Ectodermal cell (in vitro differentiated cells): ENCODE data around the gene RRP12.
"Not testable (repeated sequence)": the region's sequence is repeated elsewhere in the genome, so short reads cannot be mapped to it uniquely, and the experiment has no call there.

ENCODE experiments used
- H3K27ac ChIP-seq: 2 replicates; pipeline ENCODE4 v1.7.0; 2013; ENCODE audit warnings: mild to moderate bottlenecking, low read depth, low read length; ENCODE audit not compliant: insufficient read depth, poor library complexity, severe bottlenecking
- H3K27me3 ChIP-seq: 2 replicates; pipeline ENCODE4 v1.7.0; 2013; ENCODE audit warnings: mild to moderate bottlenecking, low read length; ENCODE audit not compliant: insufficient read depth, control insufficient read depth, poor library complexity, severe bottlenecking
- H3K36me3 ChIP-seq: one replicate; pipeline ENCODE4 v1.7.0; 2013; ENCODE audit warnings: low read length; ENCODE audit not compliant: control insufficient read depth, insufficient read depth
- H3K4me1 ChIP-seq: one replicate; pipeline ENCODE4 v1.7.0; 2013; ENCODE audit warnings: low read length; ENCODE audit not compliant: control insufficient read depth, insufficient read depth
- H3K4me3 ChIP-seq: 2 replicates; pipeline ENCODE4 v1.7.0; 2013; ENCODE audit warnings: low read depth, low read length, control low read depth; ENCODE audit not compliant: insufficient read depth
- H3K9me3 ChIP-seq: 2 replicates; pipeline ENCODE4 v1.7.0; 2013; ENCODE audit warnings: mild to moderate bottlenecking, low read length, moderate library complexity; ENCODE audit not compliant: control insufficient read depth
- WGBS, 2 experiments: methylation state at CpG; one replicate each; pipeline ENCODE4 v1.1.7; 2013; ENCODE audit warnings: missing lambda C conversion rate in 2 of 2; 5-methylcytosine and 5-hydroxymethylcytosine counted together

The RRP12 gene

GRCh38 chr10:97358349-97358748, 42.8 kb downstream of the RRP12 start:
- WGBS, 2 experiments = 91 to 98% methylated on average over 4 of the region's 4 CpGs
- no peaks in the 10 kb centered on the region for H3K27me3 ChIP-seq
- H3K9me3 ChIP-seq = no peaks in the 10 kb centered on the region
- H3K36me3 ChIP-seq = peaks cover 5% of the 10 kb centered on the region
- no peak overlapping the region for H3K4me3 ChIP-seq
- H3K4me1 ChIP-seq = no peaks in the 10 kb centered on the region
- no peak overlapping the region for H3K27ac ChIP-seq

- H3K9me3 ChIP-seq = no peaks in the 10 kb centered on the region
- no peaks in the 10 kb centered on the region for H3K4me1 ChIP-seq
- no peak overlapping the region for H3K27ac ChIP-seq
- H3K36me3 ChIP-seq = peaks cover 5% of the 10 kb centered on the region
- WGBS, 2 experiments = 78 to 82% methylated on average over 7 of the region's 7 CpGs
- no peak overlapping the region for H3K4me3 ChIP-seq
- no peaks in the 10 kb centered on the region for H3K27me3 ChIP-seq
Measured at GRCh38 chr10:97356918-97357317, 44.2 kb downstream of the RRP12 start.

GRCh38 chr10:97356318-97356914, 44.7 kb downstream of the RRP12 start:
- Histone ChIP-seq H3K36me3 (peaks cover 5% of the 10 kb centered on the region), H3K4me1 (no peaks in the 10 kb centered on the region), H3K4me3 (no peak overlapping the region), H3K9me3 (no peaks in the 10 kb centered on the region), H3K27me3 (no peaks in the 10 kb centered on the region), H3K27ac (no peak overlapping the region)
- WGBS, 2 experiments = 91% methylated on average over 6 of the region's 6 CpGs

GRCh38 chr10:97355571-97355975, 45.6 kb downstream of the RRP12 start:
- H3K27ac ChIP-seq = no peak overlapping the region
- H3K36me3 ChIP-seq = peaks cover 5% of the 10 kb centered on the region
- H3K4me3 ChIP-seq = no peak overlapping the region
- no peaks in the 10 kb centered on the region for H3K9me3 ChIP-seq
- no peaks in the 10 kb centered on the region for H3K27me3 ChIP-seq
- H3K4me1 ChIP-seq = no peaks in the 10 kb centered on the region
- 81 to 86% methylated on average over 5 of the region's 5 CpGs for WGBS, 2 experiments

GRCh38 chr10:97353945-97354344, 47.2 kb downstream of the RRP12 start:
- Histone ChIP-seq H3K27ac (no peak overlapping the region), H3K36me3 (peaks cover 3% of the 10 kb centered on the region), H3K4me1 (no peaks in the 10 kb centered on the region), H3K9me3 (no peaks in the 10 kb centered on the region), H3K4me3 (no peak overlapping the region), H3K27me3 (no peaks in the 10 kb centered on the region)
- 97 to 98% methylated on average over 4 of the region's 4 CpGs for WGBS, 2 experiments

- no peak overlapping the region for H3K4me3 ChIP-seq
- H3K27ac ChIP-seq = no peak overlapping the region
- 89 to 92% methylated on average over 12 of the region's 12 CpGs for WGBS, 2 experiments
- H3K4me1 ChIP-seq = no peaks in the 10 kb centered on the region
- H3K9me3 ChIP-seq = no peaks in the 10 kb centered on the region
- H3K36me3 ChIP-seq = no peaks in the 10 kb centered on the region
- no peaks in the 10 kb centered on the region for H3K27me3 ChIP-seq
Measured at GRCh38 chr10:97349752-97350513, 51.2 kb downstream of the RRP12 start.

GRCh38 chr10:97347317-97347716, 53.8 kb downstream of the RRP12 start:
- WGBS, 2 experiments = 92 to 94% methylated on average over 4 of the region's 4 CpGs
- Histone ChIP-seq H3K27ac (no peak overlapping the region), H3K9me3 (no peaks in the 10 kb centered on the region), H3K36me3 (no peaks in the 10 kb centered on the region), H3K4me1 (no peaks in the 10 kb centered on the region), H3K4me3 (no peak overlapping the region), H3K27me3 (no peaks in the 10 kb centered on the region)

GRCh38 chr10:97343664-97344063, 57.5 kb downstream of the RRP12 start:
- H3K9me3 ChIP-seq, H3K27me3 ChIP-seq, H3K4me1 ChIP-seq, H3K36me3 ChIP-seq, H3K27ac ChIP-seq, H3K4me3 ChIP-seq: not testable (repeated sequence)
- WGBS, 2 experiments = 90 to 95% methylated on average over 6 of the region's 6 CpGs

GRCh38 chr10:97341416-97341815, 59.7 kb downstream of the RRP12 start:
- H3K27me3 ChIP-seq = peaks cover 17% of the 10 kb centered on the region
- WGBS, 2 experiments = 91 to 95% methylated on average over 2 of the region's 2 CpGs

GRCh38 chr10:97338041-97338440, 63.1 kb downstream of the RRP12 start:
- H3K36me3 ChIP-seq = no peaks in the 10 kb centered on the region
- 46 to 48% methylated on average over 5 of the region's 5 CpGs for WGBS, 2 experiments
- no peak overlapping the region for H3K27ac ChIP-seq
- peaks cover 40% of the 10 kb centered on the region for H3K27me3 ChIP-seq
- no peaks in the 10 kb centered on the region for H3K9me3 ChIP-seq
- no peak overlapping the region for H3K4me3 ChIP-seq
- peaks cover 20% of the 10 kb centered on the region for H3K4me1 ChIP-seq

More at GRCh38 chr10:97341416-97341815, 59.7 kb downstream of the RRP12 start:
- H3K36me3 ChIP-seq = no peaks in the 10 kb centered on the region
- H3K9me3 ChIP-seq = no peaks in the 10 kb centered on the region
- H3K4me1 ChIP-seq = peaks cover 19% of the 10 kb centered on the region
- H3K4me3 ChIP-seq = no peak overlapping the region
- no peak overlapping the region for H3K27ac ChIP-seq
